Measurements from ENCODE around the gene DCD.

GRCh38 chr12:54603173-54603814 lies 44.9 kb downstream of the DCD start:
- TF ChIP-seq POLR2A (IDR thresholded peaks at IDR 0.05; ENCODE audit: low read depth, low read length) (no peak), TAF1 (IDR thresholded peaks at IDR 0.05; ENCODE audit: borderline replicate concordance, low read depth, low read length) (no peak), POLR2AphosphoS5 (IDR thresholded peaks at IDR 0.05; ENCODE audit: low read depth, low read length) (no peak)

All from GM12892 (cell line).